Mesothelial cell of epicardium (in vitro differentiated cells): ENCODE measurements around the gene DDR1. TPM values are rescaled to one million over a fixed set of nuclear protein-coding genes. Genes with fewer than 3 reads are reported as not detected.

Experiments used
- DNase-seq, 2 experiments: peaks; one replicate each; pipeline ENCODE4 v3.0.0; 2021; ENCODE audit warnings: low spot score in 2 of 2; ENCODE audit not compliant: unreplicated experiment in 2 of 2
- H3K27ac Mint-ChIP-seq: 2 replicates; pipeline ENCODE4 v1.8.0; 2021; ENCODE audit warnings: mixed read lengths
- H3K27me3 Mint-ChIP-seq: 2 replicates; pipeline ENCODE4 v1.8.0; 2021; ENCODE audit warnings: low read depth, mixed read lengths
- H3K36me3 Mint-ChIP-seq: 2 replicates; pipeline ENCODE4 v1.8.0; 2021; ENCODE audit warnings: mixed read lengths
- H3K4me1 Mint-ChIP-seq: 2 replicates; pipeline ENCODE4 v1.8.0; 2021; ENCODE audit warnings: mixed read lengths
- H3K4me3 Mint-ChIP-seq: 2 replicates; pipeline ENCODE4 v1.8.0; 2021; ENCODE audit warnings: mild to moderate bottlenecking, moderate library complexity, mixed read lengths
- H3K9me3 Mint-ChIP-seq: 2 replicates; pipeline ENCODE4 v1.8.0; 2021; ENCODE audit warnings: mixed read lengths
- CTCF ChIP-seq: fragments of 200-600 bp; sonication (generic); IDR thresholded peaks from one replicate; pipeline ENCODE4 v1.5.0; 2021; ENCODE audit warnings: antibody characterized with exemption; ENCODE audit not compliant: unreplicated experiment
- total RNA-seq: library from RNA; stranded (reverse); gene quantifications from 3 replicates; pipeline ENCODE4 v1.2.1, GENCODE V29; 2021

The DDR1 gene
- total RNA-seq, 1 donor from 2014 or later, result 351 TPM

- Mint-ChIP-seq H3K9me3 (no peaks in the 10 kb centered on the region), H3K27me3 (no peaks in the 10 kb centered on the region), H3K4me3 (no peak overlapping the region), H3K36me3 (peaks cover 39% of the 10 kb centered on the region), H3K4me1 (peaks cover 2% of the 10 kb centered on the region), H3K27ac (no peak overlapping the region)
- no peak for TF ChIP-seq CTCF
- no peak for DNase-seq
Observed at GRCh38 chr6:30895343-30895742, 11.0 kb downstream of the DDR1 start.

GRCh38 chr6:30896541-30896940, 12.2 kb downstream of the DDR1 start:
- Mint-ChIP-seq H3K27ac (no peak overlapping the region), H3K4me1 (no peaks in the 10 kb centered on the region), H3K36me3 (peaks cover 36% of the 10 kb centered on the region), H3K27me3 (no peaks in the 10 kb centered on the region), H3K9me3 (no peaks in the 10 kb centered on the region), H3K4me3 (no peak overlapping the region)
- DNase-seq, result no peak
- no peak for TF ChIP-seq CTCF

GRCh38 chr6:30897882-30898281, 13.6 kb downstream of the DDR1 start:
- no peak overlapping the region for H3K4me3 Mint-ChIP-seq
- no peak overlapping the region for H3K27ac Mint-ChIP-seq
- TF ChIP-seq CTCF, result no peak
- H3K9me3 Mint-ChIP-seq, result no peaks in the 10 kb centered on the region
- DNase-seq, result no peak
- no peaks in the 10 kb centered on the region for H3K27me3 Mint-ChIP-seq
- no peaks in the 10 kb centered on the region for H3K4me1 Mint-ChIP-seq
- H3K36me3 Mint-ChIP-seq, result peaks cover 30% of the 10 kb centered on the region

- Mint-ChIP-seq H3K27ac (no peak overlapping the region), H3K36me3 (peaks cover 30% of the 10 kb centered on the region), H3K4me1 (no peaks in the 10 kb centered on the region), H3K4me3 (no peak overlapping the region), H3K9me3 (no peaks in the 10 kb centered on the region), H3K27me3 (no peaks in the 10 kb centered on the region)
- TF ChIP-seq CTCF, result no peak
- no peak for DNase-seq
Observed at GRCh38 chr6:30898750-30899360, 14.5 kb downstream of the DDR1 start.

GRCh38 chr6:30900863-30901417, 16.6 kb downstream of the DDR1 start:
- H3K4me1 Mint-ChIP-seq, result no peaks in the 10 kb centered on the region
- H3K9me3 Mint-ChIP-seq, result no peaks in the 10 kb centered on the region
- no peak for TF ChIP-seq CTCF
- no peaks in the 10 kb centered on the region for H3K27me3 Mint-ChIP-seq
- no peak overlapping the region for H3K27ac Mint-ChIP-seq
- peaks cover 18% of the 10 kb centered on the region for H3K36me3 Mint-ChIP-seq
- no peak for DNase-seq
- H3K4me3 Mint-ChIP-seq, result no peak overlapping the region
